Activated T-helper 1 cell treated with anti-CD3 and anti-CD28 coated beads, Interleukin-12 subunit alpha, Interleukin-12 subunit beta, Interleukin-2, Interleukin-4 antibody, amounts not matched to agents 30 ng/mL and 10 ng/mL and 1 ng/mL, durations not matched to agents 14 hours and 24 hours and 36 hours (primary cell): ENCODE measurements around the gene INPP5F. TPM values are rescaled to one million over a fixed set of nuclear protein-coding genes. Genes with fewer than 3 reads are reported as not detected.

Experiments used
- total RNA-seq: library from RNA; stranded (reverse); gene quantifications from 2 replicates; pipeline ENCODE4 v1.2.3, GENCODE V29; 2022

The INPP5F gene
- total RNA-seq, 1 donor from 2014 or later: 19.4 TPM

Other genes with a start within 250 kb of the INPP5F start
- 142 and 150 TPM in 2 replicates for gene RGS10, start 183.3 kb upstream of the INPP5F start, total RNA-seq
- 192 and 195 TPM in 2 replicates for gene TIAL1, start 129.1 kb upstream of the INPP5F start, total RNA-seq
- gene BAG3, start 74.7 kb upstream of the INPP5F start, total RNA-seq: 30.4 and 30.5 TPM in 2 replicates
- gene MCMBP, start 146.8 kb downstream of the INPP5F start, total RNA-seq: 122 and 133 TPM in 2 replicates
- 79.7 and 91.7 TPM in 2 replicates for gene SEC23IP, start 166.7 kb downstream of the INPP5F start, total RNA-seq